Calu3 (cell line): ENCODE measurements around the gene GIMAP7. TPM values are rescaled to one million over a fixed set of nuclear protein-coding genes. Genes with fewer than 3 reads are reported as not detected.

Experiments
- Bru-seq: library from RNA; stranded (reverse); fragments of 400-500 nt; gene quantifications from one replicate; lab custom pipeline; 2021; lab: Mats Ljungman, UMichigan
- BruChase-seq, 2 experiments: library from RNA; stranded (reverse); fragments of 400-500 nt; gene quantifications; one replicate each; lab custom pipeline; 2021; lab: Mats Ljungman, UMichigan
- BruUV-seq: library from RNA; stranded (reverse); fragments of 400-500 nt; replicated peaks from 2 replicates; lab custom pipeline; 2021; lab: Mats Ljungman, UMichigan
- CTCF ChIA-PET: fragments of 300-600 bp; sonication (Branson Sonifier 250); formaldehyde crosslinking; loops from one replicate; lab custom pipeline; 2022; ENCODE audit warnings: antibody characterized with exemption; lab: Charles Lee
- DNase-seq: peaks from one replicate; pipeline ENCODE4 v3.0.0; 2022
- H3K27ac Mint-ChIP-seq: one replicate; pipeline ENCODE4 v1.8.0; 2022; ENCODE audit warnings: mixed read lengths; ENCODE audit not compliant: unreplicated experiment
- H3K27me3 Mint-ChIP-seq: one replicate; pipeline ENCODE4 v1.8.0; 2022; ENCODE audit warnings: mixed read lengths; ENCODE audit not compliant: unreplicated experiment
- H3K36me3 Mint-ChIP-seq: one replicate; pipeline ENCODE4 v1.8.0; 2022; ENCODE audit warnings: mild to moderate bottlenecking, moderate library complexity, mixed read lengths; ENCODE audit not compliant: insufficient read depth, unreplicated experiment
- H3K4me1 Mint-ChIP-seq: one replicate; pipeline ENCODE4 v1.8.0; 2022; ENCODE audit warnings: mild to moderate bottlenecking, low read depth, mixed read lengths; ENCODE audit not compliant: unreplicated experiment
- H3K4me3 Mint-ChIP-seq: one replicate; pipeline ENCODE4 v1.8.0; 2022; ENCODE audit warnings: mild to moderate bottlenecking, low read depth, moderate library complexity, mixed read lengths; ENCODE audit not compliant: unreplicated experiment
- H3K9me3 Mint-ChIP-seq: one replicate; pipeline ENCODE4 v1.8.0; 2022; ENCODE audit warnings: low read depth, mixed read lengths; ENCODE audit not compliant: unreplicated experiment
- intact Hi-C: fragments of 100-400 bp; cut with micrococcal nuclease; formaldehyde crosslinking; loops from one replicate; pipeline ENCODE4 v1.10.0; 2022; ENCODE audit not compliant: unreplicated experiment
- long read RNA-seq: library from polyadenylated mRNA; stranded (forward); transcript quantifications from one replicate; pipeline ENCODE4 v2.0.0, GENCODE V29; 2022
- total RNA-seq: library from RNA; stranded (reverse); gene quantifications from 2 replicates; pipeline ENCODE4 v1.2.3, GENCODE V29; 2022
- TF ChIP-seq, protein P1 (sequence below): fragments of 200-600 bp; IDR thresholded peaks from one replicate; pipeline ENCODE4 v1.8.0; 2022; ENCODE audit warnings: antibody characterized with exemption; ENCODE audit not compliant: unreplicated experiment

The GIMAP7 gene
- total RNA-seq = not detected in 2 replicates
- Bru-seq, nascent RNA = not detected
- BruChase-seq, experiment 1, labeled RNA remaining after a 6-hour chase = not detected
- not detected for BruChase-seq, experiment 2, labeled RNA remaining after a 2-hour chase
- long read RNA-seq = 0 reads

GRCh38 chr7:150514748-150515222, at the start of gene GIMAP7:
GIMAP7 (plus strand) TSS chr7:150514872; CDS start chr7:150519975, 5,103 bp downstream.
- no TSS peak for BruUV-seq
- DNase-seq = no peak
- peaks cover 26% of the 10 kb centered on the region for H3K27me3 Mint-ChIP-seq
- no peaks in the 10 kb centered on the region for H3K36me3 Mint-ChIP-seq
- TF ChIP-seq, protein P1, sequence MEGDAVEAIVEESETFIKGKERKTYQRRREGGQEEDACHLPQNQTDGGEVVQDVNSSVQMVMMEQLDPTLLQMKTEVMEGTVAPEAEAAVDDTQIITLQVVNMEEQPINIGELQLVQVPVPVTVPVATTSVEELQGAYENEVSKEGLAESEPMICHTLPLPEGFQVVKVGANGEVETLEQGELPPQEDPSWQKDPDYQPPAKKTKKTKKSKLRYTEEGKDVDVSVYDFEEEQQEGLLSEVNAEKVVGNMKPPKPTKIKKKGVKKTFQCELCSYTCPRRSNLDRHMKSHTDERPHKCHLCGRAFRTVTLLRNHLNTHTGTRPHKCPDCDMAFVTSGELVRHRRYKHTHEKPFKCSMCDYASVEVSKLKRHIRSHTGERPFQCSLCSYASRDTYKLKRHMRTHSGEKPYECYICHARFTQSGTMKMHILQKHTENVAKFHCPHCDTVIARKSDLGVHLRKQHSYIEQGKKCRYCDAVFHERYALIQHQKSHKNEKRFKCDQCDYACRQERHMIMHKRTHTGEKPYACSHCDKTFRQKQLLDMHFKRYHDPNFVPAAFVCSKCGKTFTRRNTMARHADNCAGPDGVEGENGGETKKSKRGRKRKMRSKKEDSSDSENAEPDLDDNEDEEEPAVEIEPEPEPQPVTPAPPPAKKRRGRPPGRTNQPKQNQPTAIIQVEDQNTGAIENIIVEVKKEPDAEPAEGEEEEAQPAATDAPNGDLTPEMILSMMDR = no peak
- H3K27ac Mint-ChIP-seq = no peak within 1 kb of the TSS
- CTCF ChIA-PET = no interaction called here
- no peak within 1 kb of the TSS for H3K4me3 Mint-ChIP-seq
- intact Hi-C loops = no loop called here
- H3K4me1 Mint-ChIP-seq = no peaks in the 10 kb centered on the region
- no peaks in the 10 kb centered on the region for H3K9me3 Mint-ChIP-seq

DNA sequence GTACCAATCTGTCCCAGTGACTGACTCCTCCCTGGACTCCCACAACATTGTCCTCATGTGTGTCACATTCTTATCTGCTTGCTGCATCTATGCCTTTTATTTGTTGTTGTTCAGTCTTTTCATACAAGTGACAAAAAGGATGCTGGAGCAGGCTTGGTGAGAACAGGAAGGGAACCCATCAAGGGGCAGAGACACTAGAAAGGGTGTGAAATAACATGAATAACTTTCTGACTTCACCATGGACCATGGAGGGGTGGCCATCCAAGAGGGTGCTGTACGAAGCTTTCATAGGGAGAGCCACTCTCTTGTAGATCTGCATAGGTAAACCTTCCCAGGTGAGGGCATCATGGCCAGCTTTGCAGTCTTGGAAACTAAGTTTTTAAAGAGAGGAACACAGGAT, 49.7 kb upstream of the GIMAP7 start:
- DNase-seq = no peak
- H3K27me3 Mint-ChIP-seq = peaks cover 36% of the 10 kb centered on the region
- H3K36me3 Mint-ChIP-seq = no peaks in the 10 kb centered on the region
- H3K4me3 Mint-ChIP-seq = no peak overlapping the region
- H3K27ac Mint-ChIP-seq = no peak overlapping the region
- CTCF ChIA-PET = no interaction called here
- no peaks in the 10 kb centered on the region for H3K9me3 Mint-ChIP-seq
- intact Hi-C loops = no loop called here
- TF ChIP-seq, protein P1 = no peak
- no peaks in the 10 kb centered on the region for H3K4me1 Mint-ChIP-seq
- BruUV-seq = no TSS peak

DNA sequence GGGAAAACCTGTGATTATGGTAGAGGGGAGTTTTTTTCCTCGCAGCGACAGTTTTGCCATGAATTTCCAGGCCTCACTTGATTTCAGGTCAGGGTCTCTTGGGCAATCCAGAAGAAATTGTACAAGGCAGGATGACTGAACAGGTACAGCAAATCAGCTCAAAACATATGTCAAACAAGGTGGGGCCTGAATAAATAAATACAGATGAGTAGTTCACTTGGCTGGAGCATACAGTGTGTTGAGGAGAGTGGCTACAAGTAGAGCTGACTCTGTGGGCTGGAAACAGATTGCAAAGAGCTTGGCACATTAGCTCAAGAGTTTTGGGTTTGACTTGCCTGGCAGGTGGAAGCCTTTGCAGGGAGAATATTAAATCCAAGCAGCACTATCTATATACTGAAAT, 49.3 kb upstream of the GIMAP7 start:
- Mint-ChIP-seq H3K4me3 (no peak overlapping the region), H3K27ac (no peak overlapping the region), H3K9me3 (no peaks in the 10 kb centered on the region), H3K36me3 (no peaks in the 10 kb centered on the region), H3K4me1 (no peaks in the 10 kb centered on the region), H3K27me3 (peaks cover 41% of the 10 kb centered on the region)
- CTCF ChIA-PET = no interaction called here
- BruUV-seq = no TSS peak
- TF ChIP-seq, protein P1 = no peak
- intact Hi-C loops = no loop called here
- no peak for DNase-seq

GRCh38 chr7:150466477-150466876, 48.2 kb upstream of the GIMAP7 start:
- BruUV-seq = no TSS peak
- CTCF ChIA-PET = no interaction called here
- Mint-ChIP-seq H3K4me1 (no peaks in the 10 kb centered on the region), H3K27ac (no peak overlapping the region), H3K4me3 (no peak overlapping the region), H3K27me3 (peaks cover 44% of the 10 kb centered on the region), H3K9me3 (no peaks in the 10 kb centered on the region), H3K36me3 (no peaks in the 10 kb centered on the region)
- intact Hi-C loops = no loop called here
- TF ChIP-seq, protein P1 = no peak
- no peak for DNase-seq
